ENCODE results near the gene CDH16. TPM values are rescaled to one million over a fixed set of nuclear protein-coding genes. Genes with fewer than 3 reads are reported as not detected.

The CDH16 gene
- total and polyA plus RNA-seq, 2 of the 13 experiments (the other 11 are each of a cell fraction or from before 2014, with no cell fraction given) = 2.7 to 3.9 TPM

DNA sequence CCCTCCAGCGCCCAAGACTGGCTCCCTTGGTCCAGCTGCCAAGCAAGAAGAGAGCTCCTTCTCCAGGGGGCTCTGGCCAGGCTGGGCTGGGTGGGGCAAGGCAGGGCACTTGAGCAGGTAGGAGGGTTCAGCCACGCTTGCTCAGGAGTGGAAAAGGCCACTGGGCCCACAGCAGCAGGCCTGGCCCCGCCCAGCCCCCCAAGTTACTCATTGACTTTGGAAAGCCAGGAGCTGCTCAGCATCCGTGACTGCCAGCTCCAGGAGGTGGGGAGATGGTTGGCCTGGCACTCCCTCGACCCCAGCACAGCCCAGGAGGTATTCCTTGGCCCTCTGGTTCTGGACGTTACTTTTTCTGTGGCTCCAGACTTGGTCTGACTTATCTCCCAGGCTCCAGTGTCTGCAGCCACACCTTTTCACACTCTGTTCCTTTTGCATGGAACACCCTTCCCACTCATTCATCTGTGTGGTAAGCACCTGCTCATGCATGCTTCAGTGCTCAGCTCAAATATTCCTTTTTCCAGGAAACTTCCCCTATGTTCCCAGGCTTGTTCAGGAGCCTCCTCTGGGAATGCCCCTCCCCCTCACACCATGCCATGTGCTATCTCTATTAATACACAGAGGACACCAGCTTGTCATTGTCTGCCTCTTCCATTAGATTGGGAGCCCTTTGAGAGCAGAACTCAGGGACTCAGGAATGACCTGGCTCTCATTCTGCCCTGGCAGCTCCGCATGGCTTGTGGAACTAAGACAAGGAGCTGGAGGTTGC is at the start of gene CDH16 (continued):
- TF ChIP-seq ARID2 (CRISPR knock-in tag; IDR thresholded peaks at IDR 0.05; ENCODE audit: borderline replicate concordance) (no peak), ZMYM4 (CRISPR knock-in tag; IDR thresholded peaks at IDR 0.05) (peak; percentile 54; the same call in 1 of the 2 replicates), ZBTB39 (CRISPR knock-in tag; IDR thresholded peaks at IDR 0.05) (no peak), ZBTB37 (CRISPR knock-in tag; IDR thresholded peaks at IDR 0.05) (peak; percentile 11; the same call in 1 of the 2 replicates), TEAD3 (CRISPR knock-in tag; optimal IDR thresholded peaks at IDR 0.05; ENCODE audit: borderline replicate concordance) (peak; percentile 23), NFE2L2 (IDR thresholded peaks at IDR 0.05; ENCODE audit: low read length) (no peak), ZNF562 (CRISPR knock-in tag; IDR thresholded peaks at IDR 0.05; ENCODE audit: borderline replicate concordance) (no peak), KDM2A (CRISPR knock-in tag; IDR thresholded peaks at IDR 0.05; ENCODE audit: borderline replicate concordance, low read depth) (peak; percentile 41; the same call in 1 of the 2 replicates), KDM5B (CRISPR knock-in tag; IDR thresholded peaks at IDR 0.05; ENCODE audit: borderline replicate concordance) (0 out of 2 replicates have a peak, but pooled peaks have one; percentile 24), ZFP91 (CRISPR knock-in tag; IDR thresholded peaks at IDR 0.05; ENCODE audit: borderline replicate concordance) (0 out of 2 replicates have a peak, but pooled peaks have one; percentile 16), ZNF292 (CRISPR knock-in tag; IDR thresholded peaks at IDR 0.05; ENCODE audit: borderline replicate concordance, low read depth) (0 out of 2 replicates have a peak, but pooled peaks have one; percentile 29)
- TF ChIP-seq, protein P1, sequence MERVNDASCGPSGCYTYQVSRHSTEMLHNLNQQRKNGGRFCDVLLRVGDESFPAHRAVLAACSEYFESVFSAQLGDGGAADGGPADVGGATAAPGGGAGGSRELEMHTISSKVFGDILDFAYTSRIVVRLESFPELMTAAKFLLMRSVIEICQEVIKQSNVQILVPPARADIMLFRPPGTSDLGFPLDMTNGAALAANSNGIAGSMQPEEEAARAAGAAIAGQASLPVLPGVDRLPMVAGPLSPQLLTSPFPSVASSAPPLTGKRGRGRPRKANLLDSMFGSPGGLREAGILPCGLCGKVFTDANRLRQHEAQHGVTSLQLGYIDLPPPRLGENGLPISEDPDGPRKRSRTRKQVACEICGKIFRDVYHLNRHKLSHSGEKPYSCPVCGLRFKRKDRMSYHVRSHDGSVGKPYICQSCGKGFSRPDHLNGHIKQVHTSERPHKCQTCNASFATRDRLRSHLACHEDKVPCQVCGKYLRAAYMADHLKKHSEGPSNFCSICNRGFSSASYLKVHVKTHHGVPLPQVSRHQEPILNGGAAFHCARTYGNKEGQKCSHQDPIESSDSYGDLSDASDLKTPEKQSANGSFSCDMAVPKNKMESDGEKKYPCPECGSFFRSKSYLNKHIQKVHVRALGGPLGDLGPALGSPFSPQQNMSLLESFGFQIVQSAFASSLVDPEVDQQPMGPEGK (CRISPR knock-in tag; IDR thresholded peaks at IDR 0.05) = peak; percentile 52; the same call in 1 of the 2 replicates
- TF ChIP-seq, protein P2, sequence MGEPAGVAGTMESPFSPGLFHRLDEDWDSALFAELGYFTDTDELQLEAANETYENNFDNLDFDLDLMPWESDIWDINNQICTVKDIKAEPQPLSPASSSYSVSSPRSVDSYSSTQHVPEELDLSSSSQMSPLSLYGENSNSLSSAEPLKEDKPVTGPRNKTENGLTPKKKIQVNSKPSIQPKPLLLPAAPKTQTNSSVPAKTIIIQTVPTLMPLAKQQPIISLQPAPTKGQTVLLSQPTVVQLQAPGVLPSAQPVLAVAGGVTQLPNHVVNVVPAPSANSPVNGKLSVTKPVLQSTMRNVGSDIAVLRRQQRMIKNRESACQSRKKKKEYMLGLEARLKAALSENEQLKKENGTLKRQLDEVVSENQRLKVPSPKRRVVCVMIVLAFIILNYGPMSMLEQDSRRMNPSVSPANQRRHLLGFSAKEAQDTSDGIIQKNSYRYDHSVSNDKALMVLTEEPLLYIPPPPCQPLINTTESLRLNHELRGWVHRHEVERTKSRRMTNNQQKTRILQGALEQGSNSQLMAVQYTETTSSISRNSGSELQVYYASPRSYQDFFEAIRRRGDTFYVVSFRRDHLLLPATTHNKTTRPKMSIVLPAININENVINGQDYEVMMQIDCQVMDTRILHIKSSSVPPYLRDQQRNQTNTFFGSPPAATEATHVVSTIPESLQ (CRISPR knock-in tag; conservative IDR thresholded peaks at IDR 0.05) = no peak
- TF ChIP-seq, protein P3, sequence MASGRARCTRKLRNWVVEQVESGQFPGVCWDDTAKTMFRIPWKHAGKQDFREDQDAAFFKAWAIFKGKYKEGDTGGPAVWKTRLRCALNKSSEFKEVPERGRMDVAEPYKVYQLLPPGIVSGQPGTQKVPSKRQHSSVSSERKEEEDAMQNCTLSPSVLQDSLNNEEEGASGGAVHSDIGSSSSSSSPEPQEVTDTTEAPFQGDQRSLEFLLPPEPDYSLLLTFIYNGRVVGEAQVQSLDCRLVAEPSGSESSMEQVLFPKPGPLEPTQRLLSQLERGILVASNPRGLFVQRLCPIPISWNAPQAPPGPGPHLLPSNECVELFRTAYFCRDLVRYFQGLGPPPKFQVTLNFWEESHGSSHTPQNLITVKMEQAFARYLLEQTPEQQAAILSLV (CRISPR knock-in tag; IDR thresholded peaks at IDR 0.05; ENCODE audit: borderline replicate concordance) = no peak

All from HepG2 (cell line).